ENCODE measurements around the gene TYMS. TPM values are rescaled to one million over a fixed set of nuclear protein-coding genes. Genes with fewer than 3 reads are reported as not detected.

TYMS gene
- total and polyA plus RNA-seq, 10 of the 15 experiments (the other 5 are each of a cell fraction or from before 2014, with no cell fraction given): 34.8 to 524 (median 219) TPM

DNA sequence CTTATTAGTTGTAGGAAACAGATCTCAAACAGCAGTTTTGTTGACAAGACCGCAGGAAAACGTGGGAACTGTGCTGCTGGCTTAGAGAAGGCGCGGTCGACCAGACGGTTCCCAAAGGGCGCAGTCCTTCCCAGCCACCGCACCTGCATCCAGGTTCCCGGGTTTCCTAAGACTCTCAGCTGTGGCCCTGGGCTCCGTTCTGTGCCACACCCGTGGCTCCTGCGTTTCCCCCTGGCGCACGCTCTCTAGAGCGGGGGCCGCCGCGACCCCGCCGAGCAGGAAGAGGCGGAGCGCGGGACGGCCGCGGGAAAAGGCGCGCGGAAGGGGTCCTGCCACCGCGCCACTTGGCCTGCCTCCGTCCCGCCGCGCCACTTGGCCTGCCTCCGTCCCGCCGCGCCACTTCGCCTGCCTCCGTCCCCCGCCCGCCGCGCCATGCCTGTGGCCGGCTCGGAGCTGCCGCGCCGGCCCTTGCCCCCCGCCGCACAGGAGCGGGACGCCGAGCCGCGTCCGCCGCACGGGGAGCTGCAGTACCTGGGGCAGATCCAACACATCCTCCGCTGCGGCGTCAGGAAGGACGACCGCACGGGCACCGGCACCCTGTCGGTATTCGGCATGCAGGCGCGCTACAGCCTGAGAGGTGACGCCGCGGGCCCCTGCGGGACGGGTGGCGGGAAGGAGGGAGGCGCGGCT lies at the start of gene TYMS (continued):
- TF ChIP-seq RUNX3 (IDR thresholded peaks at IDR 0.05; ENCODE audit: low read length) (peak; percentile 55), ASH2L (IDR thresholded peaks at IDR 0.05; ENCODE audit: borderline replicate concordance, low read depth) (no peak), IKZF2 (IDR thresholded peaks at IDR 0.05) (peak; percentile 44 to 46; a peak in 2 of 4 replicates), GATAD2B (conservative IDR thresholded peaks at IDR 0.05; ENCODE audit: low read depth) (peak; percentile 60), NFIC (IDR thresholded peaks at IDR 0.05; ENCODE audit: low read depth, low read length) (no peak), GABPA (IDR thresholded peaks at IDR 0.05; ENCODE audit: low read depth) (no peak), EZH2 (IDR thresholded peaks at IDR 0.05; ENCODE audit: borderline replicate concordance, control insufficient read depth, low read depth, low read length) (no peak), HDAC6 (IDR thresholded peaks at IDR 0.05; ENCODE audit: unreplicated experiment) (peak; percentile 62), NBN (IDR thresholded peaks at IDR 0.05) (0 out of 2 replicates have a peak, but pooled peaks have one; percentile 45), SMAD1 (IDR thresholded peaks at IDR 0.05; ENCODE audit: low read depth, partially characterized antibody) (no peak), SPI1 (IDR thresholded peaks at IDR 0.05; ENCODE audit: borderline replicate concordance, insufficient read depth, low read depth, low read length) (no peak), WRNIP1 (IDR thresholded peaks at IDR 0.05; ENCODE audit: borderline replicate concordance, low read depth, low read length) (no peak), IKZF1 (conservative IDR thresholded peaks at IDR 0.05) (peak; percentile 85)
- TF ChIP-seq, protein P1, sequence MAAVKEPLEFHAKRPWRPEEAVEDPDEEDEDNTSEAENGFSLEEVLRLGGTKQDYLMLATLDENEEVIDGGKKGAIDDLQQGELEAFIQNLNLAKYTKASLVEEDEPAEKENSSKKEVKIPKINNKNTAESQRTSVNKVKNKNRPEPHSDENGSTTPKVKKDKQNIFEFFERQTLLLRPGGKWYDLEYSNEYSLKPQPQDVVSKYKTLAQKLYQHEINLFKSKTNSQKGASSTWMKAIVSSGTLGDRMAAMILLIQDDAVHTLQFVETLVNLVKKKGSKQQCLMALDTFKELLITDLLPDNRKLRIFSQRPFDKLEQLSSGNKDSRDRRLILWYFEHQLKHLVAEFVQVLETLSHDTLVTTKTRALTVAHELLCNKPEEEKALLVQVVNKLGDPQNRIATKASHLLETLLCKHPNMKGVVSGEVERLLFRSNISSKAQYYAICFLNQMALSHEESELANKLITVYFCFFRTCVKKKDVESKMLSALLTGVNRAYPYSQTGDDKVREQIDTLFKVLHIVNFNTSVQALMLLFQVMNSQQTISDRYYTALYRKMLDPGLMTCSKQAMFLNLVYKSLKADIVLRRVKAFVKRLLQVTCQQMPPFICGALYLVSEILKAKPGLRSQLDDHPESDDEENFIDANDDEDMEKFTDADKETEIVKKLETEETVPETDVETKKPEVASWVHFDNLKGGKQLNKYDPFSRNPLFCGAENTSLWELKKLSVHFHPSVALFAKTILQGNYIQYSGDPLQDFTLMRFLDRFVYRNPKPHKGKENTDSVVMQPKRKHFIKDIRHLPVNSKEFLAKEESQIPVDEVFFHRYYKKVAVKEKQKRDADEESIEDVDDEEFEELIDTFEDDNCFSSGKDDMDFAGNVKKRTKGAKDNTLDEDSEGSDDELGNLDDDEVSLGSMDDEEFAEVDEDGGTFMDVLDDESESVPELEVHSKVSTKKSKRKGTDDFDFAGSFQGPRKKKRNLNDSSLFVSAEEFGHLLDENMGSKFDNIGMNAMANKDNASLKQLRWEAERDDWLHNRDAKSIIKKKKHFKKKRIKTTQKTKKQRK (IDR thresholded peaks at IDR 0.05; ENCODE audit: low read depth, low read length): no peak
- TF ChIP-seq, protein P2, sequence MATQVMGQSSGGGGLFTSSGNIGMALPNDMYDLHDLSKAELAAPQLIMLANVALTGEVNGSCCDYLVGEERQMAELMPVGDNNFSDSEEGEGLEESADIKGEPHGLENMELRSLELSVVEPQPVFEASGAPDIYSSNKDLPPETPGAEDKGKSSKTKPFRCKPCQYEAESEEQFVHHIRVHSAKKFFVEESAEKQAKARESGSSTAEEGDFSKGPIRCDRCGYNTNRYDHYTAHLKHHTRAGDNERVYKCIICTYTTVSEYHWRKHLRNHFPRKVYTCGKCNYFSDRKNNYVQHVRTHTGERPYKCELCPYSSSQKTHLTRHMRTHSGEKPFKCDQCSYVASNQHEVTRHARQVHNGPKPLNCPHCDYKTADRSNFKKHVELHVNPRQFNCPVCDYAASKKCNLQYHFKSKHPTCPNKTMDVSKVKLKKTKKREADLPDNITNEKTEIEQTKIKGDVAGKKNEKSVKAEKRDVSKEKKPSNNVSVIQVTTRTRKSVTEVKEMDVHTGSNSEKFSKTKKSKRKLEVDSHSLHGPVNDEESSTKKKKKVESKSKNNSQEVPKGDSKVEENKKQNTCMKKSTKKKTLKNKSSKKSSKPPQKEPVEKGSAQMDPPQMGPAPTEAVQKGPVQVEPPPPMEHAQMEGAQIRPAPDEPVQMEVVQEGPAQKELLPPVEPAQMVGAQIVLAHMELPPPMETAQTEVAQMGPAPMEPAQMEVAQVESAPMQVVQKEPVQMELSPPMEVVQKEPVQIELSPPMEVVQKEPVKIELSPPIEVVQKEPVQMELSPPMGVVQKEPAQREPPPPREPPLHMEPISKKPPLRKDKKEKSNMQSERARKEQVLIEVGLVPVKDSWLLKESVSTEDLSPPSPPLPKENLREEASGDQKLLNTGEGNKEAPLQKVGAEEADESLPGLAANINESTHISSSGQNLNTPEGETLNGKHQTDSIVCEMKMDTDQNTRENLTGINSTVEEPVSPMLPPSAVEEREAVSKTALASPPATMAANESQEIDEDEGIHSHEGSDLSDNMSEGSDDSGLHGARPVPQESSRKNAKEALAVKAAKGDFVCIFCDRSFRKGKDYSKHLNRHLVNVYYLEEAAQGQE (IDR thresholded peaks at IDR 0.05; ENCODE audit: low read depth, low read length): no peak
- TF ChIP-seq, protein P3, sequence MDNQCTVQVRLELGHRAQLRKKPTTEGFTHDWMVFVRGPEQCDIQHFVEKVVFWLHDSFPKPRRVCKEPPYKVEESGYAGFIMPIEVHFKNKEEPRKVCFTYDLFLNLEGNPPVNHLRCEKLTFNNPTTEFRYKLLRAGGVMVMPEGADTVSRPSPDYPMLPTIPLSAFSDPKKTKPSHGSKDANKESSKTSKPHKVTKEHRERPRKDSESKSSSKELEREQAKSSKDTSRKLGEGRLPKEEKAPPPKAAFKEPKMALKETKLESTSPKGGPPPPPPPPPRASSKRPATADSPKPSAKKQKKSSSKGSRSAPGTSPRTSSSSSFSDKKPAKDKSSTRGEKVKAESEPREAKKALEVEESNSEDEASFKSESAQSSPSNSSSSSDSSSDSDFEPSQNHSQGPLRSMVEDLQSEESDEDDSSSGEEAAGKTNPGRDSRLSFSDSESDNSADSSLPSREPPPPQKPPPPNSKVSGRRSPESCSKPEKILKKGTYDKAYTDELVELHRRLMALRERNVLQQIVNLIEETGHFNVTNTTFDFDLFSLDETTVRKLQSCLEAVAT (IDR thresholded peaks at IDR 0.05): peak; percentile 17; the same call in 1 of the 2 replicates
- TF ChIP-seq, protein P4, sequence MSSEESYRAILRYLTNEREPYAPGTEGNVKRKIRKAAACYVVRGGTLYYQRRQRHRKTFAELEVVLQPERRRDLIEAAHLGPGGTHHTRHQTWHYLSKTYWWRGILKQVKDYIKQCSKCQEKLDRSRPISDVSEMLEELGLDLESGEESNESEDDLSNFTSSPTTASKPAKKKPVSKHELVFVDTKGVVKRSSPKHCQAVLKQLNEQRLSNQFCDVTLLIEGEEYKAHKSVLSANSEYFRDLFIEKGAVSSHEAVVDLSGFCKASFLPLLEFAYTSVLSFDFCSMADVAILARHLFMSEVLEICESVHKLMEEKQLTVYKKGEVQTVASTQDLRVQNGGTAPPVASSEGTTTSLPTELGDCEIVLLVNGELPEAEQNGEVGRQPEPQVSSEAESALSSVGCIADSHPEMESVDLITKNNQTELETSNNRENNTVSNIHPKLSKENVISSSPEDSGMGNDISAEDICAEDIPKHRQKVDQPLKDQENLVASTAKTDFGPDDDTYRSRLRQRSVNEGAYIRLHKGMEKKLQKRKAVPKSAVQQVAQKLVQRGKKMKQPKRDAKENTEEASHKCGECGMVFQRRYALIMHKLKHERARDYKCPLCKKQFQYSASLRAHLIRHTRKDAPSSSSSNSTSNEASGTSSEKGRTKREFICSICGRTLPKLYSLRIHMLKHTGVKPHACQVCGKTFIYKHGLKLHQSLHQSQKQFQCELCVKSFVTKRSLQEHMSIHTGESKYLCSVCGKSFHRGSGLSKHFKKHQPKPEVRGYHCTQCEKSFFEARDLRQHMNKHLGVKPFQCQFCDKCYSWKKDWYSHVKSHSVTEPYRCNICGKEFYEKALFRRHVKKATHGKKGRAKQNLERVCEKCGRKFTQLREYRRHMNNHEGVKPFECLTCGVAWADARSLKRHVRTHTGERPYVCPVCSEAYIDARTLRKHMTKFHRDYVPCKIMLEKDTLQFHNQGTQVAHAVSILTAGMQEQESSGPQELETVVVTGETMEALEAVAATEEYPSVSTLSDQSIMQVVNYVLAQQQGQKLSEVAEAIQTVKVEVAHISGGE (CRISPR knock-in tag; IDR thresholded peaks at IDR 0.05): no peak

Data from GM12878 (cell line).